Muscle layer of colon (tissue), 2 donors: ENCODE results near the gene EPB41L4B.

ENCODE experiments used
- H3K27ac ChIP-seq: one replicate; pipeline ENCODE4 v1.7.0; 2013; ENCODE audit warnings: low read depth, mild to moderate bottlenecking, low read length, moderate library complexity
- H3K27me3 ChIP-seq, 2 donors: one replicate each; pipeline ENCODE4 v1.7.0; 2013; ENCODE audit warnings: low read length in 2 of 2, mild to moderate bottlenecking in 2 of 2; ENCODE audit not compliant: insufficient read depth in 2 of 2, control insufficient read depth in 1 of 2
- H3K36me3 ChIP-seq: one replicate; pipeline ENCODE4 v1.7.0; 2013; ENCODE audit warnings: mild to moderate bottlenecking, low read length; ENCODE audit not compliant: insufficient read depth
- H3K4me1 ChIP-seq: one replicate; pipeline ENCODE4 v1.7.0; 2013; ENCODE audit warnings: mild to moderate bottlenecking, low read length; ENCODE audit not compliant: insufficient read depth
- H3K4me3 ChIP-seq, 2 donors: one replicate each; pipeline ENCODE4 v1.7.0; 2013; ENCODE audit warnings: low read length in 2 of 2, low read depth in 1 of 2, mild to moderate bottlenecking in 1 of 2, moderate library complexity in 1 of 2
- H3K9ac ChIP-seq: one replicate; pipeline ENCODE4 v1.7.0; 2013; ENCODE audit warnings: low read length
- H3K9me3 ChIP-seq: one replicate; pipeline ENCODE4 v1.7.0; 2013; ENCODE audit warnings: mild to moderate bottlenecking, low read length
- donor health status: abdominal sarcoma.
- donor health status: Adenocarcinoma of cecum.

Gene EPB41L4B

GRCh38 chr9:109319626-109320241, 1.1 kb downstream of the EPB41L4B start:
- Histone ChIP-seq H3K9me3 (no peaks in the 10 kb centered on the region), H3K27ac (no peak overlapping the region), H3K36me3 (no peaks in the 10 kb centered on the region), H3K4me1 (peaks cover 8% of the 10 kb centered on the region), H3K27me3 (peaks cover 4 to 15% of the 10 kb centered on the region in 2 donors), H3K4me3 (peak overlapping the region in 1 of 2 donors; percentile 38), H3K9ac (no peak overlapping the region)

GRCh38 chr9:109319017-109319625, 1.7 kb downstream of the EPB41L4B start:
- Histone ChIP-seq H3K4me1 (peaks cover 8% of the 10 kb centered on the region), H3K27me3 (peaks cover 4 to 15% of the 10 kb centered on the region in 2 donors), H3K4me3 (no peak overlapping the region), H3K36me3 (no peaks in the 10 kb centered on the region), H3K9me3 (no peaks in the 10 kb centered on the region), H3K27ac (no peak overlapping the region), H3K9ac (no peak overlapping the region)

- H3K4me3 ChIP-seq = no peak overlapping the region
- peaks cover 4 to 15% of the 10 kb centered on the region in 2 donors for H3K27me3 ChIP-seq
- no peaks in the 10 kb centered on the region for H3K36me3 ChIP-seq
- H3K4me1 ChIP-seq = peaks cover 8% of the 10 kb centered on the region
- no peaks in the 10 kb centered on the region for H3K9me3 ChIP-seq
- H3K27ac ChIP-seq = no peak overlapping the region
- no peak overlapping the region for H3K9ac ChIP-seq
These were observed 2.7 kb downstream of the EPB41L4B start for GRCh38 chr9:109317979-109318741.

- no peaks in the 10 kb centered on the region for H3K36me3 ChIP-seq
- peaks cover 8% of the 10 kb centered on the region for H3K4me1 ChIP-seq
- H3K27me3 ChIP-seq = peaks cover 4 to 15% of the 10 kb centered on the region in 2 donors
- no peak overlapping the region for H3K27ac ChIP-seq
- H3K9ac ChIP-seq = no peak overlapping the region
- no peak overlapping the region for H3K4me3 ChIP-seq
- no peaks in the 10 kb centered on the region for H3K9me3 ChIP-seq
These were observed 3.4 kb downstream of the EPB41L4B start for GRCh38 chr9:109317311-109317978.

- Histone ChIP-seq H3K36me3 (no peaks in the 10 kb centered on the region), H3K27me3 (peaks cover 4 to 15% of the 10 kb centered on the region in 2 donors), H3K9ac (no peak overlapping the region), H3K9me3 (no peaks in the 10 kb centered on the region), H3K27ac (no peak overlapping the region), H3K4me3 (no peak overlapping the region), H3K4me1 (peaks cover 6% of the 10 kb centered on the region)
These were observed 4.6 kb downstream of the EPB41L4B start for GRCh38 chr9:109316207-109316640.

GRCh38 chr9:109315480-109316206, 5.2 kb downstream of the EPB41L4B start:
- Histone ChIP-seq H3K36me3 (no peaks in the 10 kb centered on the region), H3K27ac (no peak overlapping the region), H3K9ac (no peak overlapping the region), H3K4me1 (peaks cover 3% of the 10 kb centered on the region), H3K9me3 (no peaks in the 10 kb centered on the region), H3K4me3 (no peak overlapping the region), H3K27me3 (peaks cover 4 to 15% of the 10 kb centered on the region in 2 donors)

GRCh38 chr9:109314011-109314531, 6.8 kb downstream of the EPB41L4B start:
- Histone ChIP-seq H3K36me3 (no peaks in the 10 kb centered on the region), H3K9ac (no peak overlapping the region), H3K27me3 (peaks cover 4 to 6% of the 10 kb centered on the region in 2 donors), H3K4me1 (no peaks in the 10 kb centered on the region), H3K9me3 (no peaks in the 10 kb centered on the region), H3K4me3 (no peak overlapping the region), H3K27ac (no peak overlapping the region)

GRCh38 chr9:109313351-109313750, 7.5 kb downstream of the EPB41L4B start:
- Histone ChIP-seq H3K4me1 (no peaks in the 10 kb centered on the region), H3K36me3 (no peaks in the 10 kb centered on the region), H3K27me3 (no peaks in the 10 kb centered on the region), H3K4me3 (no peak overlapping the region), H3K9me3 (no peaks in the 10 kb centered on the region), H3K9ac (no peak overlapping the region), H3K27ac (no peak overlapping the region)

- no peak overlapping the region for H3K9ac ChIP-seq
- no peaks in the 10 kb centered on the region for H3K4me1 ChIP-seq
- H3K9me3 ChIP-seq = no peaks in the 10 kb centered on the region
- no peak overlapping the region for H3K27ac ChIP-seq
- H3K27me3 ChIP-seq = no peaks in the 10 kb centered on the region
- H3K36me3 ChIP-seq = no peaks in the 10 kb centered on the region
- H3K4me3 ChIP-seq = no peak overlapping the region
These were observed 8.1 kb downstream of the EPB41L4B start for GRCh38 chr9:109312783-109313182.

- no peaks in the 10 kb centered on the region for H3K9me3 ChIP-seq
- no peak overlapping the region for H3K4me3 ChIP-seq
- no peak overlapping the region for H3K9ac ChIP-seq
- no peaks in the 10 kb centered on the region for H3K36me3 ChIP-seq
- H3K27ac ChIP-seq = no peak overlapping the region
- no peaks in the 10 kb centered on the region for H3K4me1 ChIP-seq
- H3K27me3 ChIP-seq = no peaks in the 10 kb centered on the region
These were observed 9.1 kb downstream of the EPB41L4B start for GRCh38 chr9:109311731-109312130.
